ENCODE data around the gene SHFL. TPM values are rescaled to one million over a fixed set of nuclear protein-coding genes. Genes with fewer than 3 reads are reported as not detected.
A peak's percentile ranks its signal among the peaks of the same experiment; 100 is the strongest.

SHFL gene
- 56.0 and 60.5 TPM in 2 replicates for total RNA-seq

DNA sequence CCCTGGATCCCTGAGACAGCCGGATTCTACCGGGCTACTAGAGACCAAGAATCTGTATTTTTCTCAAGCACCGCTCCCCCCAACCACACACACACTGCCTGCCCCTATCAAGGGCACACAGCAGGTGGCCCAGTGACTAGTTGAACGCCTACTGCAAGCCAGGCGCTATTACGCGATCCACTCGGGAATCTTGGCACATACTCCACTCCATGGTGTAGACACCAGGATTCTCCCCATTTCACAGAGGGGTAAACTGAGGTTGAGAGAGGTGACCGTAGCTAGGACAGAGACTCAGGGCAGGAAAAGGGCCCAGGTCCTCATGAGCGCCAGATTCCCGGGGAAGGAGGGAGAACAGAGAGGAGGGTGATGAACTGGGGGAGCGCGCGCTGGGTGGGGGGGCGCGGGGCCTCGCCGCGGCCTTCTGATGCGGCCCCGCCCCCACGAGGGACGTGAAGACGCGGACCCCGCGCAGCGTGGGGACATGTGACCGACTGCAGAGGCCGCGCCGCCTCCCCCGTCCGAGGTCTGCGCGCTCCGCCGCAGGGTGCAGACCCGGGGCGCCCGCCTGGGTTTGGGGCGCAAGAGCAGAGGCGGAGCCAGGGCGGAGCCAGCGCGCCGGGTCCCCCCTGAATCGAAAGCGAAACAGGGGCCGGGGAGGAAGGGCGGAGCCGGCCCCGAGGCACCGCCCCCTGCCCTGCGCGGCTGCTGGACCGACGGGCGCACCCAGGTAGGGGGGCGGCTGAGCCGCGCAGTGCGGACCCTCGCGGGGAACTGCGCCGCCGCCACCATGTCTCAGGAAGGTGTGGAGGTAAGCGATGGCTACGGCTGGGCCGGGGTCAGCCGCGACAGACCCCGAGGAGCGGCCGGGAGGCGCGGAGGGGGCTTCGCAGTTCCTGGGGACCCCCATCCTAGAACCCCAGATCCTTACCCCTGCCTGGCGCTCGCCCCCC lies at the start of gene SHFL:
TSS of gene SHFL (plus strand) at position 677 of the 950 bp plus-strand sequence. CDS start at position 788, 111 bp downstream.
- peak within 1 kb of the TSS; percentile 91 for H3K4me3 Mint-ChIP-seq
- intact Hi-C loops (cut with micrococcal nuclease) = loop anchor here (1.0 to 10.0 kb wide), 2 partner anchors 9 to 1251 kb away; partner anchors contain the start of genes MBD3L1 and ZNF558
- peak within 1 kb of the TSS; percentile 88 for H3K27ac Mint-ChIP-seq
- peaks cover 14% of the 10 kb centered on the region for H3K4me1 Mint-ChIP-seq
- DNase-seq = peak; percentile 97
- peaks cover 21% of the 10 kb centered on the region for H3K36me3 Mint-ChIP-seq (ENCODE audit: low read depth)
- no peaks in the 10 kb centered on the region for H3K9me3 Mint-ChIP-seq
- H3K27me3 Mint-ChIP-seq = no peaks in the 10 kb centered on the region

DNA sequence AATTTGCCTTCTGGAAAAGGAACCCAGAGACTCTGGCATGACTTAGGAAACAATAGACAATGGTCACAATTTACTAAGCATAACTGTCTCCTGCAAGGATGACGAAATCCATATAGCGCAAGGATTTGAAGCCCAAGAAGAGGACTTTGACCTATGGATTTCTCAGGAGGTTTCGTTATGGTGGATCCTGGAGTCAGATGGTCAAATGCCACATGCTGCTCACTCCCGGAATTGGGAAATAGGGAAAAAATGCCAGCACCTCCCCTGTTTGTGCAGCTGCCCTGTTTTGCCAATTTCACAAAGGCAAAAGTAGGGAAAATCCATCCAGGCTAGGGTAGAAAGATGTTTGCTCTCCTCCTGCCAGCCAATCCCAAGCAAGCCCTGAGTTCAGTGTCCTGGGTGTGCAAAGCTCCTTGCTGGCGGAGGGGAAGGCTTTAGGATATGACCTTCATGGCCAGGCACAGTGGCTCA lies 49.5 kb upstream of the SHFL start:
- intact Hi-C loops (cut with micrococcal nuclease) = no loop called here
- Mint-ChIP-seq H3K36me3 (ENCODE audit: low read depth) (no peaks in the 10 kb centered on the region), H3K27ac (no peak overlapping the region), H3K4me1 (no peaks in the 10 kb centered on the region), H3K9me3 (no peaks in the 10 kb centered on the region), H3K27me3 (peaks cover 16% of the 10 kb centered on the region), H3K4me3 (no peak overlapping the region)
- DNase-seq = no peak

DNA sequence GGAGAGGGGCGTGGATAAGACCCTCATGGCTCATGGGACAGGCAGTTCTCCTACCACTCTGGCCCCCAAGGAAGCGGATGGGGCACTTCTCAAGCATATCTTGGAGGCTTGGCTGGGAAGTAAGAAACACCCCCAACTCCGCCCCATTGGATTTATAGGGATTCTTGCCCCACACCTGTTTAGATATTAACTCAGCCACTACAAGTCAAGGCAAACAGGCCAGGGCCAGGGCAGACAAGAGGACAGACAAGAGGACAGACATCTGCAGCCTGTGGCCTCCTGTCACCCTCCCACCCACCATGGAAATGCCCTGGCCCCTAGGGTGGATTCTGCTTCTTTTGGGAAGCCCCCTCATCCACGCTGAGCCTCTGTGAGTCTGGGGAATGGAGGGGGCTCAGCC lies 48.8 kb upstream of the SHFL start:
- Mint-ChIP-seq H3K9me3 (no peaks in the 10 kb centered on the region), H3K4me1 (no peaks in the 10 kb centered on the region), H3K27ac (no peak overlapping the region), H3K4me3 (no peak overlapping the region), H3K27me3 (peaks cover 14% of the 10 kb centered on the region), H3K36me3 (ENCODE audit: low read depth) (no peaks in the 10 kb centered on the region)
- no peak for DNase-seq
- intact Hi-C loops (cut with micrococcal nuclease) = no loop called here

DNA sequence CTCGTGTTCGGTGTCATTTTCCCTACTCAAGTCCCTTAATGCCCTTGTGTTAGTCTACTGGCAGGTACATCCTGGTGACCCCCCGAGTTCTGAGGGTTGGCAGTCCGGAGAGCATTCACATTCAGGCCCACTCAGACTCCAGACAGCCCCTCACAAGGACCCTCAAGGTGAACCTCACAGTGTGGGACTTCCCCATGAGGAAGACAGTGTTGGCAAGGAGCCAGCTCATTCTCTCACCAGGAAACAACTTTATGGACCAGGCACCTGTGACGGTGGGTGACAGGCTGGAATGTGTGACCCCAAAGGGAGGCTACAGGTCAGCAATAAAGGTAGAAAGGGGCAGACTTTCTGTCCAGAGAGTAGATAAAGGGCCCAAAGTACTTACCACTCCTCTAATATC lies 48.3 kb upstream of the SHFL start:
- no peak overlapping the region for H3K27ac Mint-ChIP-seq
- H3K27me3 Mint-ChIP-seq = peaks cover 11% of the 10 kb centered on the region
- intact Hi-C loops (cut with micrococcal nuclease) = no loop called here
- no peak overlapping the region for H3K4me3 Mint-ChIP-seq
- H3K36me3 Mint-ChIP-seq (ENCODE audit: low read depth) = no peaks in the 10 kb centered on the region
- H3K4me1 Mint-ChIP-seq = no peaks in the 10 kb centered on the region
- DNase-seq = no peak
- no peaks in the 10 kb centered on the region for H3K9me3 Mint-ChIP-seq

DNA sequence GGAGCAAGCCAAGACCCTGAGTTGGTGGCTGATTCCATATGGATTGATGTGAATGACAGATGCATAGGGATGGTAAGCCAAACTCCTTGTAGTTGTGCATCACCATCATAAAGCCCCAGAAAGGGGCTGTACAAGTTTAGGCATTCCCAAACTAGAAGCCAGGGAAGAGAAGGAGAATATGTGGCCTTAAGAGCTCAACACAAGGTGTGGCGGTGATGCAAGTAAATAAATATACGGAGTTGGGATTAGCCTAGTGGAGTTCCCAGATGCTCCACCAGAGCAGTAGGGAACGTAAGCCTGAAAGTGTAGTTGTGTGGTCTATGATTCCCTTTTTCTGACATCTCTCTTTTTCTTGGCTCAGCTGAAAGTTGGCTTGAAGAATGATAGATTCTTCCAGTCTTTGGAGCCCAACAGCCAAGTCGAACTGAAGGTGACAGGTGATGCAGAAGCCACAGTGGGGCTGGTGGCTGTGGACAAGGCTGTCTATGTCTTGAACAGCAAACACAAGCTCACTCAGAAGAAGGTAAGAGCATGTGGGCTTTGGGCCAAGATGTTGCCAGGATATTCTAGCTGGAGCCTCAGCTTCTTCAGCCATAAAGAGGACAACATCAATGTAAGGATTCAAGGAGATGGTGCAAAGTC lies 42.7 kb upstream of the SHFL start:
- intact Hi-C loops (cut with micrococcal nuclease) = no loop called here
- no peaks in the 10 kb centered on the region for H3K36me3 Mint-ChIP-seq (ENCODE audit: low read depth)
- no peak for DNase-seq
- H3K4me3 Mint-ChIP-seq = no peak overlapping the region
- H3K27me3 Mint-ChIP-seq = peaks cover 7% of the 10 kb centered on the region
- H3K4me1 Mint-ChIP-seq = no peaks in the 10 kb centered on the region
- no peak overlapping the region for H3K27ac Mint-ChIP-seq
- no peaks in the 10 kb centered on the region for H3K9me3 Mint-ChIP-seq

DNA sequence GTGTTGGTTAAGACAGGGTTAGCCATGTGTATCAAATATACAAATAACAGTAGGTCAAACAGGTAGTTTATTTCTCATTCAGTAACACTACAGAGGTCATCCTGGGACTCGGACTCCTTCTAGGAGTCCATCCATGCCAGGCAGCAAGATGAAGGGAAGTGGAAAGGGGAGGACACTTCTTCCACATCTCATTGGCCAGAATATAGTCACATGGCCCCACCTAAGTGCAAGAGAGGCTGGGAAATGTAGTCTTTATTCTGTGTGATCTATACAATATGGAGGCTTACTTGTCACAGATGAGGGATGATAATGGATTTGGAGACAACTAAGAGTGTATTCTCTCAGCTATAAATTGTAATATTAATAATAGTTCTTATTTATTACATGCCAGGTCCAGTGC lies 41.7 kb upstream of the SHFL start:
- intact Hi-C loops (cut with micrococcal nuclease) = no loop called here
- H3K4me3 Mint-ChIP-seq = no peak overlapping the region

DNA sequence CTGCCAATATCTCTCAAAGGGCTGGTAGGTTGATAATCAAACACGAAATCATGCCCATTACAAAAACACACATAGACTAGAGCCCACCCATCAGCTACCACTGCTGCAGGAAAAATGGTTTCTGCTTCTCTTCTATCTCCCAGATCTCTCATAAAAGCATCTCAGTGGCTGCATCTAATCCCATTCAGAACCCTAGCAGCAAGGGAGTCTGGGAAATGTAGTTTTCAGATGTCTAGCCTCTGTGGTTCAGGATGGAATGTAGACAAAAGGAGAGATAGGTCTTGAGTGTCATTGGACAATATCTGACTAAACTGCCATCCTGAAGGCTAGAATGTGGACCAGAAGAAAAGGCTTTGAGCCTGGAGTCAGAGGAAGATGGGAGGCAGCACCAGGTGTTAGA lies 40.7 kb upstream of the SHFL start:
- Mint-ChIP-seq H3K36me3 (ENCODE audit: low read depth) (no peaks in the 10 kb centered on the region), H3K4me1 (no peaks in the 10 kb centered on the region), H3K4me3 (no peak overlapping the region), H3K9me3 (no peaks in the 10 kb centered on the region), H3K27me3 (peaks cover 7% of the 10 kb centered on the region), H3K27ac (no peak overlapping the region)
- DNase-seq = no peak
- intact Hi-C loops (cut with micrococcal nuclease) = no loop called here

More for the DNA sequence above, 41.7 kb upstream of the SHFL start:
- Mint-ChIP-seq H3K4me1 (no peaks in the 10 kb centered on the region), H3K9me3 (no peaks in the 10 kb centered on the region), H3K27me3 (peaks cover 7% of the 10 kb centered on the region), H3K27ac (no peak overlapping the region), H3K36me3 (ENCODE audit: low read depth) (no peaks in the 10 kb centered on the region)
- no peak for DNase-seq

DNA sequence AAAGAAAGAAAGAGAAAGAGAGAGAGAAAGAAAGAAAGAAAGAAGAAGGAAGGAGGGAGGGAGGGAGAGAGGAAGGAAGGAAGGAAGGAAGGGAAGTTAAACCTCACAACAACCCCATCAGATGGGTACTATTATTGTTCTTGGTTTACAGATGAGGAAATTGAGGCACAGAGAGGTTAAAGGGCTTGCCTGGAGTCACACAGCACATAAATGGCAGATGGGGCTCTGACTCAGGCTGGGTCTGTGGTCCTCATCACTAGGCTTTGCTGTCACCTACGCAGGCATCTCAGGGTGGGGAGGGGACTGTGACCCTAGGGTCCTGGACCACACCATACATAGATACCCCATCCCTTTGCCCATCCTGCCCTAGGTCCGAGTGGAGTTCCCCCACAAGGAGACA lies 36.5 kb upstream of the SHFL start:
- intact Hi-C loops (cut with micrococcal nuclease) = no loop called here
- Mint-ChIP-seq H3K4me3 (no peak overlapping the region), H3K27ac (no peak overlapping the region), H3K9me3 (no peaks in the 10 kb centered on the region), H3K4me1 (no peaks in the 10 kb centered on the region), H3K27me3 (peaks cover 8% of the 10 kb centered on the region), H3K36me3 (ENCODE audit: low read depth) (no peaks in the 10 kb centered on the region)
- no peak for DNase-seq

DNA sequence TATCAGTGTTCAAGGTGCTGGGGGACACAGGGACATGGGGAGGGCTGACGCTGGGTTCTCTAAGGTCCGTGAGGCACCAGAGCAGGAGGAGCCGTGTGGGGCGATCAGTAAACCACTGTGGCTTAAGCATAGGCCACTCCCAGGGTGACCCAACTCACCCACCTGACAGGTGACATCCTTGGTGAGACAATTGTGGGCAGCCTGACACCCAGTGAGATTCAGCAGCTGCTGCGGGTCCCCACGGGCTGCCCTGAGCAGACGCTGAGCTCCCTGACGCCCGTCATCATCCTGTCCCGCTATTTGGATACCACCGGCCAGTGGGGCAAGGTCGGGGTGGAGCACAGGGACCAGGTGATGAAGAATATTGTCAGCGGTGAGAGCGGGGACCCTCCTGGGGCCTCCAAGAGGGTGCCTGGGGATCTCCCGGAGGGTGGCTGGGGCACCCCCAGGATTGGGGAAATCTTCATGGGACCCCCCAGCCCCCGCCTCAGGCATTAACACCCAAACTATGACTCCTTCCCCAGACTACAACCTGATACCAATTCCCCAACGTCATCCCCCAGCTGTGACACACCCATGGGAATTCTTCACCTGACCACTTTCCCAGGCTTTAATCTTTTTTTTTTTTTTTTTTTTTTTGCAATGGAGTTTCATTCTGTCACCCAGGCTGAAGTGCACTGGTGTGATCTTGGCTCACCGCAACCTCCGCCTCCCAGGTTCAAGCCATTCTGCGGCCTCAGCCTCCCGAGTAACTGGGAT lies 33.3 kb upstream of the SHFL start:
- Mint-ChIP-seq H3K27ac (no peak overlapping the region), H3K4me3 (no peak overlapping the region), H3K9me3 (no peaks in the 10 kb centered on the region), H3K27me3 (peaks cover 1% of the 10 kb centered on the region), H3K36me3 (ENCODE audit: low read depth) (no peaks in the 10 kb centered on the region), H3K4me1 (no peaks in the 10 kb centered on the region)
- DNase-seq = no peak
- intact Hi-C loops (cut with micrococcal nuclease) = no loop called here

DNA sequence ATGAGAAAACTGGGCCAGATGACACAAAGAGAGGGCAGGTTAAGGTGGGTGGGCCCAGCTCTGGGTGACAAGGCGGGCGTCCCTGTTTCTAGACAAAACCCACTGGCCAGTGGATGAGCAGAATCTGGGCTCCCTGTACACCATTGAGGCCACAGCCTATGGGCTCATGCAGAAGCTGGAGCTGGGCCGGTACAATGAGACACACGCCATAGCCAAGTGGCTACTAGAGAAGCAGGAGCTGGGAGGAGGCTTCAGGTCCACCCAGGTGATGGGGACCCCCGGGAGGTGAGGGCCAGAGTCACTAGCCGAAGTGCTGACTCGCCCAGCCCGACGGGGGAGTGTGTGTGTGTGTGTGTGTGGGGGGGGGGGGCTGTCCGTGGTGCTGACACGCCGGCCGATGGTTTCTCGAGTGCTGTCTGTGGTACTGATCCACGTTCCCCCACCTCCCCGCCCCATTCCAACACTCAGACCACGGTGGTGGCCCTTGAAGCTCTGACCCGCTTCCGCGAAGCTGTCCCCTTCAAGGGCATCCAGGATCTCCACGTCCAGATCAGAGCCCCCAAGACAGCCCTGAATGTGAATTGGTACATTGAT lies 24.3 kb upstream of the SHFL start:
- H3K27ac Mint-ChIP-seq = no peak overlapping the region
- no peak overlapping the region for H3K4me3 Mint-ChIP-seq
- H3K36me3 Mint-ChIP-seq (ENCODE audit: low read depth) = no peaks in the 10 kb centered on the region
- H3K4me1 Mint-ChIP-seq = no peaks in the 10 kb centered on the region
- intact Hi-C loops (cut with micrococcal nuclease) = no loop called here
- H3K9me3 Mint-ChIP-seq = no peaks in the 10 kb centered on the region
- H3K27me3 Mint-ChIP-seq = no peaks in the 10 kb centered on the region
- no peak for DNase-seq

DNA sequence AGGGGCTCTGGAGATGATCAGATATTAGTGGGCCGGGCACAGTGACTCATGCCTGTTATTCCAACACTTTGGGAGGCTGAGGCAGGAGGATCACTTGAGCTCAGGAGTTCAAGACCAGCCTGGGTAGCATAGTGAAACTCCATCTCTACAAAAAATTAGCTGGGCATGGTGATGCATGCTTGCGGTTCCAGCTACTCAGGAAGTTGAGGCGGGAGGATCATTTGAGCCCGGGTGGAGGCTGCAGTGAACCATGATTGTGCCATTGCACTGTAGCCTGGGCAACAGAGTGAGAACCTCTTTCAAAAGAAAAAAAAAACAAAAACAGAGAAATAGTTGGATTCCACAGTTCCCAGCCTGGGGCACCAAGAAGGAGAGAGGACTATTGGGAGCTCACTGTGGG lies 17.9 kb upstream of the SHFL start:
- no peak for DNase-seq
- intact Hi-C loops (cut with micrococcal nuclease) = no loop called here
- H3K4me3 Mint-ChIP-seq = no peak overlapping the region
- peaks cover 3% of the 10 kb centered on the region for H3K27me3 Mint-ChIP-seq
- no peaks in the 10 kb centered on the region for H3K36me3 Mint-ChIP-seq (ENCODE audit: low read depth)
- H3K4me1 Mint-ChIP-seq = peaks cover 5% of the 10 kb centered on the region
- H3K27ac Mint-ChIP-seq = no peak overlapping the region
- no peaks in the 10 kb centered on the region for H3K9me3 Mint-ChIP-seq

DNA sequence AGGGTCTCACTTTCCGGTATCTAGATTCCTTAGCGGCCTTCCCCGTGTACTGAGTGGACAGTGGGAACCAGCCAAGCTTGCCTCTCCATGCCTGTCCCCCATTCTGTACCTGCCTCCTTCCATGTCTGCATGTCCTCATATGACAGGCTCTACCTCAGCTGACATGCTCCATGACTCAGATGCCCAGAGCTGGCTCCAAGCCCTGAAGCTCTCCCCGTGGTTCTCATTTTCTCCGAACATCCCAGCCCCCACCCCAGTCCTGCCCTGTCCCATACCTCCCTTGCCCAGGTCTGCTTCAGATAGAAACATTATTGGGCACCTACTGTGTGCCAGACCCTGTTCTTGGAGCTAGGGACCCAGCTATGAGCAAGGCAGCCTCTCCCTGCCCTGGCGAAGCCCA lies 17.1 kb upstream of the SHFL start:
- no peaks in the 10 kb centered on the region for H3K9me3 Mint-ChIP-seq
- no peak overlapping the region for H3K27ac Mint-ChIP-seq
- H3K4me1 Mint-ChIP-seq = peaks cover 5% of the 10 kb centered on the region
- no peak for DNase-seq
- no peak overlapping the region for H3K4me3 Mint-ChIP-seq
- no peaks in the 10 kb centered on the region for H3K36me3 Mint-ChIP-seq (ENCODE audit: low read depth)
- H3K27me3 Mint-ChIP-seq = peaks cover 3% of the 10 kb centered on the region
- intact Hi-C loops (cut with micrococcal nuclease) = no loop called here

DNA sequence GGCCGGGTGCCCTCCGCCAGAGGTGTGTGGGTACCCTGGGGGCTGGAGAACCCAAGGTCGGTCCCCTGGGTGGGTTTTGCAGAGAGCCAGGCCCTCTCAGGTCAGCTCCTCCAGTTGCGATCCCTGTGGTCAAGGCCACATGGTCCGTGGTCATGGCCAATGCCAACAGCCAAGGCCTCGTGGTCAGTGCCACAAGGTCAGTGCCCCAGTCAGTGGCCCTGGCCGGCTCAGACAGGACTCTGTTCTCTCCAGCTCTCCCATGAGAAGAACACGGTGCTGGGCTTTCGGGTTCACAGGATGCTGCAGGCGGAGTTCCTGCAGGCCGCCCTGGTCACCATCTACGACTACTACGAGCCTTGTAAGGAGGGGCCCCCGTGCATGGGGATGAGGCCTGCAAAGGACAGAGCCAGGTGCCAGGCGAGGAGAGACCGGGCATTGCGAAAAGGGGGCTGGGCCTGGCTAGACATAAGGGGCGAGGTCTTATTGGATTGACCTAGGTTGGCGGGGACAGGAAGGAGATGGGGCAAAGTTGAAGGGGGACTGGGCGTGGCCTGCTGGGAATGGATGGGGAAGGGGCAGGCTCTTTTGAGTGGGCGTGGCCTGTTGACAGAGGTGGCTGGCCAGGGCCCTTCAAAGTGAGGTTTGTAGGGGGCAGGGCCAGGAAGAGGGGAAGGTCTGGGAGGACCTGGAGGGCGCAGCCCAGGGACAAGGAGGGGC lies 15.2 kb upstream of the SHFL start:
- Mint-ChIP-seq H3K27me3 (peaks cover 3% of the 10 kb centered on the region), H3K4me3 (no peak overlapping the region), H3K36me3 (ENCODE audit: low read depth) (no peaks in the 10 kb centered on the region), H3K9me3 (no peaks in the 10 kb centered on the region), H3K27ac (no peak overlapping the region), H3K4me1 (peaks cover 5% of the 10 kb centered on the region)
- DNase-seq = no peak
- intact Hi-C loops (cut with micrococcal nuclease) = no loop called here
